Keratinocyte (primary cell): Measurements from ENCODE around the gene NTSR1. TPM values are rescaled to one million over a fixed set of nuclear protein-coding genes. Genes with fewer than 3 reads are reported as not detected.

Source experiments
- DNase-seq: peaks from one replicate; pipeline ENCODE4 v3.0.0-alpha.2; 2011; ENCODE audit warnings: low read depth, missing footprints, low spot score
- FAIRE-seq: peaks from 2 replicates; lab custom pipeline; 2011; peaks lifted over from hg19 to GRCh38; lab: Jason Lieb, UNC
- H2AFZ ChIP-seq: 2 replicates; pipeline ENCODE4 v1.6.0; 2012; ENCODE audit warnings: low read length, control low read depth, inconsistent platforms; ENCODE audit not compliant: control insufficient read depth
- H3K27ac ChIP-seq: 2 replicates; pipeline ENCODE4 v1.5.1; 2011; ENCODE audit warnings: low read length; ENCODE audit not compliant: control insufficient read depth, insufficient read depth
- H3K27me3 ChIP-seq: 3 replicates; pipeline ENCODE4 v1.6.0; 2011; ENCODE audit warnings: low read length; ENCODE audit not compliant: control insufficient read depth, insufficient read depth; ENCODE audit errors: extremely low read depth
- H3K36me3 ChIP-seq, 2 experiments: 2 replicates in 1 of 2; 3 replicates in 1 of 2; pipeline ENCODE4 v1.5.1; 2011; ENCODE audit warnings: low read length in 2 of 2, mild to moderate bottlenecking in 1 of 2; ENCODE audit not compliant: control insufficient read depth in 2 of 2, insufficient read depth in 2 of 2; ENCODE audit errors: extremely low read depth in 1 of 2
- H3K4me1 ChIP-seq: 3 replicates; pipeline ENCODE4 v1.5.1; 2011; ENCODE audit warnings: low read length; ENCODE audit not compliant: control insufficient read depth, insufficient read depth; ENCODE audit errors: extremely low read depth
- H3K4me2 ChIP-seq: 3 replicates; pipeline ENCODE4 v1.6.0; 2011; ENCODE audit warnings: low read depth, low read length; ENCODE audit not compliant: control insufficient read depth, insufficient read depth; ENCODE audit errors: extremely low read depth
- H3K4me3 ChIP-seq, 3 experiments: fragments of 200-600 bp in 1 of 3; sonication (generic) in 1 of 3; 2 replicates in 2 of 3; 3 replicates in 1 of 3; pipeline ENCODE4 v1.5.1; 2011 to 2016; ENCODE audit warnings: low read length in 3 of 3, mild to moderate bottlenecking in 3 of 3, control low read depth in 2 of 3, inconsistent platforms in 1 of 3, low read depth in 1 of 3, mixed read lengths in 1 of 3, mixed run types in 1 of 3, moderate library complexity in 1 of 3; ENCODE audit not compliant: control insufficient read depth in 2 of 3, insufficient read depth in 2 of 3; ENCODE audit errors: extremely low read depth in 1 of 3
- H3K79me2 ChIP-seq: 2 replicates; pipeline ENCODE4 v1.6.0; 2012; ENCODE audit warnings: low read length; ENCODE audit not compliant: control insufficient read depth, insufficient read depth
- H3K9ac ChIP-seq: 3 replicates; pipeline ENCODE4 v1.6.0; 2011; ENCODE audit warnings: low read length; ENCODE audit not compliant: control insufficient read depth, insufficient read depth; ENCODE audit errors: extremely low read depth
- H3K9me1 ChIP-seq: 3 replicates; pipeline ENCODE4 v1.6.0; 2011; ENCODE audit warnings: low read length; ENCODE audit not compliant: control insufficient read depth, insufficient read depth; ENCODE audit errors: extremely low read depth
- H3K9me3 ChIP-seq: 2 replicates; pipeline ENCODE4 v1.5.1; 2012; ENCODE audit warnings: low read depth, low read length; ENCODE audit not compliant: control insufficient read depth
- H4K20me1 ChIP-seq: 3 replicates; pipeline ENCODE4 v1.6.0; 2011; ENCODE audit warnings: low read length; ENCODE audit not compliant: control insufficient read depth, insufficient read depth; ENCODE audit errors: extremely low read depth
- EZH2 ChIP-seq: IDR thresholded peaks from one replicate; pipeline ENCODE4 v1.6.1; 2012; ENCODE audit warnings: inconsistent platforms, mild to moderate bottlenecking, low read length, moderate library complexity
- dilution Hi-C: fragments of 300-500 bp; cut with MboI; formaldehyde crosslinking; loops from one replicate; pipeline ENCODE4 v1.7.0; 2020; ENCODE audit warnings: low sequenced_read_pairs; ENCODE audit not compliant: extremely low pct_ligation_motif_present
- polyA plus RNA-seq, 5 experiments: library from polyadenylated mRNA; depleted of rRNA in 3 of 5; stranded (reverse) in 3 of 5; stranded (forward) in 1 of 5; unstranded in 1 of 5; fragments of >200 nt; gene quantifications; 1 replicate in 1 of 5; 2 replicates in 3 of 5; 3 replicates in 1 of 5; pipeline versions ENCODE4 v1.2.1 to v1.2.3, GENCODE V29; 2011 to 2012; ENCODE audit warnings: missing spikeins in 2 of 5, low read depth in 1 of 5, low replicate concordance in 1 of 5
- TF ChIP-seq, protein P1 (sequence below), 3 experiments: IDR thresholded peaks in 1 of 3; conservative IDR thresholded peaks in 1 of 3; optimal IDR thresholded peaks in 1 of 3; 2 replicates in 2 of 3; 3 replicates in 1 of 3; pipeline versions ENCODE3 to v1.5.1; 2011; ENCODE audit warnings: low read length in 3 of 3, mild to moderate bottlenecking in 3 of 3, moderate library complexity in 2 of 3, control low read depth in 1 of 3, inconsistent platforms in 1 of 3; ENCODE audit not compliant: insufficient read depth in 2 of 3; ENCODE audit errors: extremely low read depth in 1 of 3

Gene NTSR1
- polyA plus RNA-seq, 1 donor (not counting 4 experiments of a cell fraction or from before 2014, with no cell fraction given), result 0.55 TPM

DNA sequence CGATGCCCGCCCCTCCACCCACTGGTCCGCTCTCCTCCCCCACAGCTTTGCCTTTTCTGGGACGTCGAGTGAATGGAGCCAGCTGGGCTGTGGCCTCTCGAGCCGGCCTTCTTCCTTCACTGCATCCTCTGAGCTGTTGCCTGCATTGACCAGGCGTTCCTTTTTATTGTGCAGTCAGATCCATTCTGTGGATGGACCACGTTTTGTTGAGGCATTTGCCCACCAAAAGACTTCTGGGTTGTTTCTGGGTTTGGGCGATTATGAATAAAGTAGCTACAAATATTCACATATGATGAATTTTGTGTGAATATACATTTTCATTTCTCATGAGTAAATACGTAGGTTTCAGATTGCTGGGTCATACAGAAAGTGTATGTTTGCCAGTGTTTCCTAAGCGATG is 9.9 kb downstream of the NTSR1 start:
- Histone ChIP-seq H3K9me3 (no peaks in the 10 kb centered on the region), H3K27ac (no peak overlapping the region), H3K9me1 (peaks cover 2% of the 10 kb centered on the region), H3K79me2 (no peaks in the 10 kb centered on the region), H3K4me1 (no peaks in the 10 kb centered on the region), H3K4me3 (no peak overlapping the region), H2AFZ (no peak overlapping the region), H3K36me3 (no peaks in the 10 kb centered on the region), H4K20me1 (no peaks in the 10 kb centered on the region), H3K4me2 (no peak overlapping the region), H3K9ac (no peak overlapping the region), H3K27me3 (peaks cover 27% of the 10 kb centered on the region)
- no peak for FAIRE-seq
- dilution Hi-C loops, result no loop called here
- no peak for DNase-seq
- TF ChIP-seq, protein P1, sequence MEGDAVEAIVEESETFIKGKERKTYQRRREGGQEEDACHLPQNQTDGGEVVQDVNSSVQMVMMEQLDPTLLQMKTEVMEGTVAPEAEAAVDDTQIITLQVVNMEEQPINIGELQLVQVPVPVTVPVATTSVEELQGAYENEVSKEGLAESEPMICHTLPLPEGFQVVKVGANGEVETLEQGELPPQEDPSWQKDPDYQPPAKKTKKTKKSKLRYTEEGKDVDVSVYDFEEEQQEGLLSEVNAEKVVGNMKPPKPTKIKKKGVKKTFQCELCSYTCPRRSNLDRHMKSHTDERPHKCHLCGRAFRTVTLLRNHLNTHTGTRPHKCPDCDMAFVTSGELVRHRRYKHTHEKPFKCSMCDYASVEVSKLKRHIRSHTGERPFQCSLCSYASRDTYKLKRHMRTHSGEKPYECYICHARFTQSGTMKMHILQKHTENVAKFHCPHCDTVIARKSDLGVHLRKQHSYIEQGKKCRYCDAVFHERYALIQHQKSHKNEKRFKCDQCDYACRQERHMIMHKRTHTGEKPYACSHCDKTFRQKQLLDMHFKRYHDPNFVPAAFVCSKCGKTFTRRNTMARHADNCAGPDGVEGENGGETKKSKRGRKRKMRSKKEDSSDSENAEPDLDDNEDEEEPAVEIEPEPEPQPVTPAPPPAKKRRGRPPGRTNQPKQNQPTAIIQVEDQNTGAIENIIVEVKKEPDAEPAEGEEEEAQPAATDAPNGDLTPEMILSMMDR (optimal IDR thresholded peaks at IDR 0.05 in 1 of 3, IDR thresholded peaks at IDR 0.05 in 1 of 3, conservative IDR thresholded peaks at IDR 0.05 in 1 of 3; ENCODE audit: extremely low read depth in 1 of 3, insufficient read depth in 2 of 3, low read length in 3 of 3), result no peak
- TF ChIP-seq EZH2, result no peak

DNA sequence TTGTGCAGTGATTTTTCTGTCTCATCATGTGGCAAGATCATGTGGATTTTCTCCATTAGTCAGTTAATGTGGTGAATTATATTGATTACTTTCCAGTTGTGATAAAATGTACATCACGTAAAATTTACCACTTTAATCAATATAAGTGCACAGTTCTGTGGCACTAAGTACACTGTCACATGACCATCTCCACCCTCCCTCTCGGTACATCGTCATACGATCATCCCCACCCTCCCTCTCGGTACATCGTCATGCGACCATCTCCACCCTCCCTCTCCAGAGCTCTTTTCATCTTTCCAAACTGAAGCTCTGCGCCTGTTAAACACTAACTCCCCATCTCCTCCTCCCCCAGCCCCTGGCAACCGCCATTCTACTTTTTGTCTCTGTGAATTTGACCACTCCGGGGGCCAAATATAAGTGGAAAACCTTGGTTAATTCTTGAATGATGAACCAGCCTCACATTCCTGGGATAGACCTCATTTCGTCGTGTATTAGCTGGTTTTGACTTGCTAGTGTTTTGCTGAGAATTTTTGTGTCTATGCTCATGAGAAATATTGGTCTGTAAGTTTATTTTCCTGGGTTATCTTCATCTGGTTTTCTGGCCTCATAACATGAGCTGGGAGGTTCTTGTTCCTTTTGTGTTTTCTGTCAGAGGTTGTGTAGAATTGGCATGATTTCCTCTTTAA is 10.8 kb downstream of the NTSR1 start:
- H3K9me3 ChIP-seq, result no peaks in the 10 kb centered on the region
- H4K20me1 ChIP-seq, result no peaks in the 10 kb centered on the region
- H3K36me3 ChIP-seq, result no peaks in the 10 kb centered on the region
- TF ChIP-seq, protein P1 (optimal IDR thresholded peaks at IDR 0.05 in 1 of 3, IDR thresholded peaks at IDR 0.05 in 1 of 3, conservative IDR thresholded peaks at IDR 0.05 in 1 of 3; ENCODE audit: extremely low read depth in 1 of 3, insufficient read depth in 2 of 3, low read length in 3 of 3), result no peak
- TF ChIP-seq EZH2, result no peak
- H3K27ac ChIP-seq, result no peak overlapping the region
- no peak for DNase-seq
- dilution Hi-C loops, result no loop called here
- no peak overlapping the region for H3K4me3 ChIP-seq
- H3K27me3 ChIP-seq, result peaks cover 28% of the 10 kb centered on the region
- H3K4me1 ChIP-seq, result no peaks in the 10 kb centered on the region
- no peak overlapping the region for H3K4me2 ChIP-seq
- FAIRE-seq, result no peak
- H3K9ac ChIP-seq, result no peak overlapping the region
- H3K9me1 ChIP-seq, result peaks cover 2% of the 10 kb centered on the region
- H3K79me2 ChIP-seq, result no peaks in the 10 kb centered on the region
- H2AFZ ChIP-seq, result no peak overlapping the region
